NCI-H187 (cell line): ENCODE data around the gene APOC1.
"Not testable (repeated sequence)": the region's sequence is repeated elsewhere in the genome, so short reads cannot be mapped to it uniquely, and the experiment has no call there.

Experiments
- DNase-seq, 2 experiments: peaks; one replicate each; lab custom pipeline; 2025; lab: John Stamatoyannopoulos, UW

The APOC1 gene

DNA sequence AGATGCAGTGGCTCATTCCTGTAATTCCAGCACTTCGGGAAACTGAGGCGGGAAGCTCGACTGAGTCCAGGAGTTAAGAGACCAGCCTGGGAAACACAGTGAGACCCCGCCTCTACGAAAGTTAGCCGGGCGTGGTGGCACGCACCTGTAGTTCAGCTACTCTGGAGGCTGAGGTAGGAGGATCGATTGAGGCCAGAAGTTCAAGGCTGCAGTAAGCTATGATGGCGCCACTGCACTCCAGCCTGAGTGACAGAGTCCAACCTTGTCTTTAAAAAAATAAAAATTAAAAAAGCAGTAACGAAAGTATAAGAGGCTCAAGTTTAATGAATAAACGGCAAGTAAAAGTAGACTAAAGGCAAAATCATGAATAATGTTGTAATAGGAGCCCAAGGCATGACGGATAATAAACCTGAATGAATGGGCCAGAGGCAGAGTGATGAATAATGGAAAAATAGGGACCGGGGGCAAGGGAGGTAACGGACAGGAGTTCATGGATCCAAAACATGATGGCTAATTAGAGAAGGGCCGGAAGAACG, 24.5 kb upstream of the APOC1 start:
- no peak for DNase-seq

DNA sequence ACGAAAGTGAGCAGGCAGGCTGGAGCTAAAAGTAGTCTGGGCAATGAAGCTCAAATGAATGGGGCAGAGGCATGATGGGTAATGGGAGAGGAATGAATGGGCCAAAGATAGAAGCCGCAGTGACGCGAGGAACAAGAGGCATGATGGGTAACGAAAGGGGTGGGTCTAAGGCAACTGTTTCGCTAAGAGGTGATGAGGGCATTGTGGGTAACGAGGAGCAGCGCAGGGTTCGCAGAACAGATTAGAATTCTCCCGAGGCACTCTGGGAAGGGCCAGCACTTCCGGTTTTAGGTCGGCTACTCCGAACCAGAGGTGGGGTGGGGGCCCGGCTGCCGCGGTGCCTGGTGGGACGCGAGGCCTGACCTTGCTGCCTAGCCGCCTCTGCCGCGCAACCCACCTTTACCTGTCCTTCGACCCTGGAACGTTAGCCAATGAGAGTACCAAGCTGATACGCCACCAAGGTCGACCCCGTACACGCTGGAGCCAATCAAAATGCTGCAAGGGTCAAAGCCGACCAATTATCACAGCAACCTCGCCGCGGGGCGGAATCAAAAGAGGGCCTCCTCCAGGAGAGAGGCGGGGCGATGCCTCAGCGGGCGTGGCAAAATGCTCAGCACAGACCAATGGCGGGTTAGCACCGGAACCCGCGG, 23.9 kb upstream of the APOC1 start:
- peak; percentile 99 to 100 for DNase-seq

DNA sequence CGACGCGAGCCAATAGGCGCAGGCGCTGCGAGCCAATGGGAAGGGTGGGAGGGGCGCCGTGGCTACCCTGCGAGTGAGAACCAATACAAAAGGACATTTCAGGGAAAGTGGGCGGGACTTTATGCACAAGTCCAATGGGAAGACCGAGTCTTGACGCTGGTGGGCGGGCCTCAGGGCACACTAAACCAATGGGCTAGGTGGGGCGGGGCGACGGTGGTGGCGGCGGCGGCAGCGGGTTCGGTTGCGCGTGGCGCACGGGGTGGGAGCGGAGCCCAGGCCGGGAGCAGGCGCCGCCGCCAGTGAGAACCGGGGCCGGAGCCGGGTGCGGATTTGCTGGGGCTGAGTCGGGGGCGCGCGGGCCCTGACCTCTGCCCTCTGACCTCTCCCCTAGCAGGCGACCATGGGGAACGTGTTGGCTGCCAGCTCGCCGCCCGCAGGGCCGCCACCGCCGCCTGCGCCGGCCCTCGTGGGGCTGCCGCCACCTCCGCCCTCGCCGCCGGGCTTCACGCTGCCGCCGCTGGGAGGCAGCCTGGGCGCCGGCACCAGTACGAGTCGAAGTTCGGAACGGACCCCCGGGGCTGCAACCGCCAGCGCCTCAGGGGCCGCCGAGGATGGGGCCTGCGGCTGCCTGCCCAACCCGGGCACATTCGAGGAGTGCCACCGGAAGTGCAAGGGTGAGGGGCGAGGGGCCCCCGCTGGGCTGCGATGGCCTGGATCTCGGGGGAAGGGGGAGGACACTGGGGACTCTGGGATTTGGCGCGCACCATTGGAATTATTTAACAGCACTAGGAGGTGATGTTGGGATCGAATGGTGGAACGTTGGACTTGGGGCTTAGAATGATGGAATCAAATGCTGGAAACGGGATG, 23.2 kb upstream of the APOC1 start, which contains the start of gene TOMM40:
TOMM40 (plus strand) TSS at position 239 of the 867 bp plus-strand sequence; CDS start at position 401, 162 bp downstream.
- peak in 1 of 2 experiments; percentile 100 for DNase-seq

DNA sequence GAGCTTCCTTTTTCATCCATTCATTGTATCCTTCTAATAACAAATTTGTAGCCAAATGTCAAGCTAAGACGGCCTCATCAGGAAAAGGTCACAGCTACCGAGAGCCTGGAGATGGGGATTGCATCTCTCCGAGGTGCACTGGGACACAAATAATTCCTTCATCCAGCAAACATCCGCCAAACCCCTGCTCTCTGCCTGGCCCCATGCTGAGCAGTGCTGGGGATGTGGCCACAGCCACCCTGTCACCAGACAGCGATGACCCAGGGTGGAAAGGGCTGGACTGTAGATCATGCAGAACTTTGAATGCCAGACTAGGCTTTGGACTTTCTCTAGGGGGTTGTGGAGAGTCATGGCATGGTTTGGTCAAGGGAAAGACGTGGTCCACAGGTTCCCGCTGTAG, 21.5 kb upstream of the APOC1 start:
- no peak for DNase-seq

DNA sequence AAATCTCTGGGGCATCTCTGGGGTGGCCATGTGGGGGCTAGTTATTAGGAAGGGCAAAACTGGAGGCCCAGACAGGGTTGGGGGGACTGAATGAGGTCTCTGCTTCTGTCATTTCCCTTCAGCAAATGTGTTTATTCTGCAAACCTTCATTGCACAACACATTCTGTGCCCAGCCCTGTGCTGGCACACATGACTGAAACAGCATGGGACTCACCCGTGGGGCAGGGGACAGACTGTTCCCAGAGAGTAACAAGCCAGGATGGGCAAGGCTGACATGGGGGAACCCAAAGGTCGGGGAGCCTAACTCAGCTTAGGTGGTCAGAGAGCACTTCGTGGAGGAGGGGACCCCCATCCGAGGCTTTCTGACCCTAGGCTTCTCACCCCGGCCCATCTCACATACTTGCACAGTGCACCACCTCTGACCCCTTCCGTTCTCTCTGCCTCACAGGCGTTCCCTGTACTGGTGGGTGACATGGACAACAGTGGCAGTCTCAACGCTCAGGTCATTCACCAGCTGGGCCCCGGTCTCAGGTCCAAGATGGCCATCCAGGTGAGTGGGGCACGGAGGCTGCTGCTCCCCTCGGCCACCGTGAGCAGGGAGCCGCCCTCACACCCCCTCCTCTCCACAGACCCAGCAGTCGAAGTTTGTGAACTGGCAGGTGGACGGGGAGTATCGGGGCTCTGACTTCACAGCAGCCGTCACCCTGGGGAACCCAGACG, 20.9 kb upstream of the APOC1 start:
- DNase-seq = no peak

DNA sequence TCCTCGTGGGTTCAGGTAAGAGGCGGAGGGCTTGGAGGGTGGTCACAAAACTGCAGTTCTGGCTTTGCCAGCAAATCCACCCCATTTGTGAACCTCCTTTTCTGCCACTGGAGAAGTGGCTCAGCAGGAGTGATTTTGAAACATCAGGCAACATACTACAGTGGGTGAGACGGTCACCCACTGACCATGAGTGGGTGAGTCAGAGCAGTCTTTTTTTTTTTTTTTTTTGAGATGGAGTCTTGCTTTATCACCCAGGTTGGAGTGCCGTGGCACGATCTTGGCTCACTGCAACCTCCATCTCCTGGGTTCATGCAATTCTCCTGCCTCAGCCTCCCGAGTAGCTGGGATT, 20.4 kb upstream of the APOC1 start:
- no peak for DNase-seq

DNA sequence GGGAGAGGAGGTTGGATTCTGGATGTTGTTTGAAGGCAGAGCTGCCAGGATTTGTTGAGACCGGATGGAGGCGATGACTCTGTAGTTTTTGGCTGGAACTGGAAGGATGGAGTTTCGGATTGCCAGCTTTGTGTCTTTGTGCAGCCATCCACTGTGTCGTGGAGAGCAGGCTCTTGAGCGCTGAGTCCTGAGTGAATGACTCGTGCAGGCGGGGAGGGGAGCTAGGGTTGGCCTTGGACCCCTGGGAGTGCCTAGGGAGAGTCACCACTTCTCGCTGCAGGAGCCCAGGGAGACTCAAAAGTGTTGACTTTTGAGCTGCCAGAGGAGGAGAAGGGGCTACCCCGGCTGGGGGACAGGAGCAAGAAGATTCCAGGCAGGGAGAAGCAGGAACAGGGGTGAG, 19.5 kb upstream of the APOC1 start:
- no peak for DNase-seq

DNA sequence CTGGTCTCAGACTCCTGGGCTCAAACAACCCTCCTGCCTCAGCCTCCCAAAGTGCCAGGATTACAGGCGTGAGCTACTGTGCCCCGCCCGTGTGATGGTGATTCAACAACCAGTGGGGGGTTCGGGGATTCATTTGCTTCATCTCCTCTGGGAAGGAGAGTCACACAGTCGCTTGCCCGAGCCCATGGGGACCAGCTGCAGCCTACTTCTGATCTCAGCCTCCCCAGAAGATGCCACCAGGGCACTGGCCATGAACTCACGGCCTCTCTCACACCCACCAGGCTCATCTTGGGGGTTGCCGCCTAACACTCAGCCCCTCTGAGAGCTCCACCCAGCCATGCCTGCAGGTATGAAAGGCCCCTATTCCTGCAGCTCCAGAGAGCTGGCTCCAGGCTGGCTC, 16.6 kb upstream of the APOC1 start:
- DNase-seq = no peak

DNA sequence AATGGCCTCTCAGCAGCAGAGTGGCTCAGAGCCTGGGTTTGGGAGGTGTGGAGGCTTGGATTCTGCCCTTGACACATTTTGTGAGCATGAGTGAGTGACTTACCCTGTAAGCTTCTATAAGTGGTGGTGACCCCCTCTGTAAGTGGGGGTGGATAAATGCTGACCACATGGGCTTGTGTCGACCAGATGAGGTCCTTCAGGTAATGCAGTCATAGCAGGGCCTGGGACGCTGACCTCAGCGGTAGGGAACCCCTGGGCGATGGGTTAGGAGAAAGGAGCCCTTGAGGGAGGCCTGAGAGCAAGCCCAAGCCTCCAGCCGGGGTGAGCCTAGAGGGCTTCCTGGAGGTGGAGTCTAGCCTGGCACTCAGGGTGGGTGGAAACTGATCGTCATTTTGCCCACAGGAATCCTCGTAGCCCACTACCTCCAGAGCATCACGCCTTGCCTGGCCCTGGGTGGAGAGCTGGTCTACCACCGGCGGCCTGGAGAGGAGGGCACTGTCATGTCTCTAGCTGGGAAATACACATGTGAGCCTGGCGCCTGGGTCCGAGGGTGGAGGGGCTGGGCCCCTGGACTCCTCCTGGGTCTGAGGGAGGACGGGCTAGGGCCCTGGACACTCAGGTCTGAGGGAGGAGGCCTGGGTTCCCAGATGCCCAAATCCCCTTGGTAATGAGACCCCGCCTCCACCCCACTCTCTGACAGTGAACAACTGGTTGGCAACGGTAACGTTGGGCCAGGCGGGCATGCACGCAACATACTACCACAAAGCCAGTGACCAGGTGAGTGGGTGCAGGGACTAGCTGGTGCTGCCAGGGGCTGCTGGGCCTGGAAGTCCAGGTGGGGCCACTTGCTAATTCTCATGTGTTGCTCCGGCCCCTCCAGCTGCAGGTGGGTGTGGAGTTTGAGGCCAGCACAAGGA, 13.8 kb upstream of the APOC1 start:
- DNase-seq = no peak

DNA sequence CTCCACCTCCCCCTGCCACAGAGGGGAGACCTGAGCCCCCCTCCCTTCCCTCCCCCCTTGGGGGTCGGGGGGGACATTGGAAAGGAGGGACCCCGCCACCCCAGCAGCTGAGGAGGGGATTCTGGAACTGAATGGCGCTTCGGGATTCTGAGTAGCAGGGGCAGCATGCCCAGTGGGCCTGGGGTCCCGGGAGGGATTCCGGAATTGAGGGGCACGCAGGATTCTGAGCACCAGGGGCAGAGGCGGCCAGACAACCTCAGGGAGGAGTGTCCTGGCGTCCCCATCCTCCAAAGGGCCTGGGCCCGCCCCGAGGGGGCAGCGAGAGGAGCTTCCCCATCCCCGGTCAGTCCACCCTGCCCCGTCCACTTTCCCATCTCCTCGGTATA, 11.2 kb upstream of the APOC1 start:
- no peak for DNase-seq

DNA sequence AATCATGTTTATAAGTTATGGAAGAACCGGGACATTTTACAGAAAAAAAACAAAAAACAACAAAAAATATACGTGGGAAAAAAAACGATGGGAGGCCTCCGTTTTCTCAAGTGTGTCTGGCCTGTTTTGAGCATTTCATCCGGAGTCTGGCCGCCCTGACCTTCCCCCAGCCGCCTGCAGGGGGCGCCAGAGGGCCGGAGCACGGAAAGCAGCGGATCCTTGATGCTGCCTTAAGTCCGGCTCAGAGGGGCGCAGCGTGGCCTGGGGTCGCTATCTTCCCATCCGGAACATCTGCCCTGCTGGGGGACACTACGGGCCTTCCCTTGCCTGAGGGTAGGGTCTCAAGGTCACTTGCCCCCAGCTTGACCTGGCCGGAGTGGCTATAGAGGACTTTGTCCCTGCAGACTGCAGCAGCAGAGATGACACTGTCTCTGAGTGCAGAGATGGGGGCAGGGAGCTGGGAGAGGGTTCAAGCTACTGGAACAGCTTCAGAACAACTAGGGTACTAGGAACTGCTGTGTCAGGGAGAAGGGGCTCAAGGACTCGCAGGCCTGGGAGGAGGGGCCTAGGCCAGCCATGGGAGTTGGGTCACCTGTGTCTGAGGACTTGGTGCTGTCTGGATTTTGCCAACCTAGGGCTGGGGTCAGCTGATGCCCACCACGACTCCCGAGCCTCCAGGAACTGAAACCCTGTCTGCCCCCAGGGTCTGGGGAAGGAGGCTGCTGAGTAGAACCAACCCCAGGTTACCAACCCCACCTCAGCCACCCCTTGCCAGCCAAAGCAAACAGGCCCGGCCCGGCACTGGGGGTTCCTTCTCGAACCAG, 10.6 kb upstream of the APOC1 start:
- DNase-seq = peak; percentile 6 to 16

DNA sequence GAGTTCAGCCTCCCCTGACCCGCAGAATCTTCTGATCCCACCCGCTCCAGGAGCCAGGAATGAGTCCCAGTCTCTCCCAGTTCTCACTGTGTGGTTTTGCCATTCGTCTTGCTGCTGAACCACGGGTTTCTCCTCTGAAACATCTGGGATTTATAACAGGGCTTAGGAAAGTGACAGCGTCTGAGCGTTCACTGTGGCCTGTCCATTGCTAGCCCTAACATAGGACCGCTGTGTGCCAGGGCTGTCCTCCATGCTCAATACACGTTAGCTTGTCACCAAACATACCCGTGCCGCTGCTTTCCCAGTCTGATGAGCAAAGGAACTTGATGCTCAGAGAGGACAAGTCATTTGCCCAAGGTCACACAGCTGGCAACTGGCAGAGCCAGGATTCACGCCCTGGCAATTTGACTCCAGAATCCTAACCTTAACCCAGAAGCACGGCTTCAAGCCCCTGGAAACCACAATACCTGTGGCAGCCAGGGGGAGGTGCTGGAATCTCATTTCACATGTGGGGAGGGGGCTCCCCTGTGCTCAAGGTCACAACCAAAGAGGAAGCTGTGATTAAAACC, 9.9 kb upstream of the APOC1 start:
- no peak for DNase-seq

DNA sequence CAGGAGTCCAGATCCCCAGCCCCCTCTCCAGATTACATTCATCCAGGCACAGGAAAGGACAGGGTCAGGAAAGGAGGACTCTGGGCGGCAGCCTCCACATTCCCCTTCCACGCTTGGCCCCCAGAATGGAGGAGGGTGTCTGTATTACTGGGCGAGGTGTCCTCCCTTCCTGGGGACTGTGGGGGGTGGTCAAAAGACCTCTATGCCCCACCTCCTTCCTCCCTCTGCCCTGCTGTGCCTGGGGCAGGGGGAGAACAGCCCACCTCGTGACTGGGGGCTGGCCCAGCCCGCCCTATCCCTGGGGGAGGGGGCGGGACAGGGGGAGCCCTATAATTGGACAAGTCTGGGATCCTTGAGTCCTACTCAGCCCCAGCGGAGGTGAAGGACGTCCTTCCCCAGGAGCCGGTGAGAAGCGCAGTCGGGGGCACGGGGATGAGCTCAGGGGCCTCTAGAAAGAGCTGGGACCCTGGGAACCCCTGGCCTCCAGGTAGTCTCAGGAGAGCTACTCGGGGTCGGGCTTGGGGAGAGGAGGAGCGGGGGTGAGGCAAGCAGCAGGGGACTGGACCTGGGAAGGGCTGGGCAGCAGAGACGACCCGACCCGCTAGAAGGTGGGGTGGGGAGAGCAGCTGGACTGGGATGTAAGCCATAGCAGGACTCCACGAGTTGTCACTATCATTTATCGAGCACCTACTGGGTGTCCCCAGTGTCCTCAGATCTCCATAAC, 8.8 kb upstream of the APOC1 start, which contains the start of gene APOE:
APOE (plus strand) TSS at position 360 of the 724 bp plus-strand sequence. CDS start 829 bp downstream, outside the sequence.
- no peak for DNase-seq

DNA sequence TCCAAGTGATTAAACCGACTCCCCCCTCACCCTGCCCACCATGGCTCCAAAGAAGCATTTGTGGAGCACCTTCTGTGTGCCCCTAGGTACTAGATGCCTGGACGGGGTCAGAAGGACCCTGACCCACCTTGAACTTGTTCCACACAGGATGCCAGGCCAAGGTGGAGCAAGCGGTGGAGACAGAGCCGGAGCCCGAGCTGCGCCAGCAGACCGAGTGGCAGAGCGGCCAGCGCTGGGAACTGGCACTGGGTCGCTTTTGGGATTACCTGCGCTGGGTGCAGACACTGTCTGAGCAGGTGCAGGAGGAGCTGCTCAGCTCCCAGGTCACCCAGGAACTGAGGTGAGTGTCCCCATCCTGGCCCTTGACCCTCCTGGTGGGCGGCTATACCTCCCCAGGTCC, 6.8 kb upstream of the APOC1 start:
- no peak for DNase-seq

DNA sequence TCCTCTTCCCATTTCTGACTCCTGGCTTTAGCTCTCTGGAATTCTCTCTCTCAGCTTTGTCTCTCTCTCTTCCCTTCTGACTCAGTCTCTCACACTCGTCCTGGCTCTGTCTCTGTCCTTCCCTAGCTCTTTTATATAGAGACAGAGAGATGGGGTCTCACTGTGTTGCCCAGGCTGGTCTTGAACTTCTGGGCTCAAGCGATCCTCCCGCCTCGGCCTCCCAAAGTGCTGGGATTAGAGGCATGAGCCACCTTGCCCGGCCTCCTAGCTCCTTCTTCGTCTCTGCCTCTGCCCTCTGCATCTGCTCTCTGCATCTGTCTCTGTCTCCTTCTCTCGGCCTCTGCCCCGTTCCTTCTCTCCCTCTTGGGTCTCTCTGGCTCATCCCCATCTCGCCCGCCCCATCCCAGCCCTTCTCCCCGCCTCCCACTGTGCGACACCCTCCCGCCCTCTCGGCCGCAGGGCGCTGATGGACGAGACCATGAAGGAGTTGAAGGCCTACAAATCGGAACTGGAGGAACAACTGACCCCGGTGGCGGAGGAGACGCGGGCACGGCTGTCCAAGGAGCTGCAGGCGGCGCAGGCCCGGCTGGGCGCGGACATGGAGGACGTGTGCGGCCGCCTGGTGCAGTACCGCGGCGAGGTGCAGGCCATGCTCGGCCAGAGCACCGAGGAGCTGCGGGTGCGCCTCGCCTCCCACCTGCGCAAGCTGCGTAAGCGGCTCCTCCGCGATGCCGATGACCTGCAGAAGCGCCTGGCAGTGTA, 6.2 kb upstream of the APOC1 start:
- no peak for DNase-seq

DNA sequence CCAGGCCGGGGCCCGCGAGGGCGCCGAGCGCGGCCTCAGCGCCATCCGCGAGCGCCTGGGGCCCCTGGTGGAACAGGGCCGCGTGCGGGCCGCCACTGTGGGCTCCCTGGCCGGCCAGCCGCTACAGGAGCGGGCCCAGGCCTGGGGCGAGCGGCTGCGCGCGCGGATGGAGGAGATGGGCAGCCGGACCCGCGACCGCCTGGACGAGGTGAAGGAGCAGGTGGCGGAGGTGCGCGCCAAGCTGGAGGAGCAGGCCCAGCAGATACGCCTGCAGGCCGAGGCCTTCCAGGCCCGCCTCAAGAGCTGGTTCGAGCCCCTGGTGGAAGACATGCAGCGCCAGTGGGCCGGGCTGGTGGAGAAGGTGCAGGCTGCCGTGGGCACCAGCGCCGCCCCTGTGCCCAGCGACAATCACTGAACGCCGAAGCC, 5.6 kb upstream of the APOC1 start:
- no peak for DNase-seq

DNA sequence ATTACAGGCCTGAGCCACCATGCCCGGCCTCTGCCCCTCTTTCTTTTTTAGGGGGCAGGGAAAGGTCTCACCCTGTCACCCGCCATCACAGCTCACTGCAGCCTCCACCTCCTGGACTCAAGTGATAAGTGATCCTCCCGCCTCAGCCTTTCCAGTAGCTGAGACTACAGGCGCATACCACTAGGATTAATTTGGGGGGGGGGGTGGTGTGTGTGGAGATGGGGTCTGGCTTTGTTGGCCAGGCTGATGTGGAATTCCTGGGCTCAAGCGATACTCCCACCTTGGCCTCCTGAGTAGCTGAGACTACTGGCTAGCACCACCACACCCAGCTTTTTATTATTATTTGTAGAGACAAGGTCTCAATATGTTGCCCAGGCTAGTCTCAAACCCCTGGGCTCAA, 4.6 kb upstream of the APOC1 start:
- no peak for DNase-seq

DNA sequence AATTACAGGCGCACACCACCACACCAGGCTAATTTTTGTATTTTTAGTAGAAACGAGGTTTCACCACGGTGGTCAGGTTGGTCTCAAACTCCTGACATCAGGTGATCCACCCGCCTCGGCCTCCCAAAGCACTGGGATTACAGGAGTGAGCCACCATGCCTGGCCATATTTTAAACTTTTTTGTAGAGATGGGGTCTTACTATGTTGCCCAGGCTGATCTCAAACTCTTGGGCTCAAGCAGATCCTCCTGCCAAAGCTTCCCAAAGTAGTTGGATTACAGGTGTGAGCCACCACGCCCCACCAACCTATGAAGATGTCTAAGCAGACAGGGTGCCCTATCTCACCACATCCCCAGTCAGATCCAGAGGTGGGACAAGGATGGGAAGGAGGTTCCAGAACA, 2.5 kb upstream of the APOC1 start:
- not testable (repeated sequence) for DNase-seq

DNA sequence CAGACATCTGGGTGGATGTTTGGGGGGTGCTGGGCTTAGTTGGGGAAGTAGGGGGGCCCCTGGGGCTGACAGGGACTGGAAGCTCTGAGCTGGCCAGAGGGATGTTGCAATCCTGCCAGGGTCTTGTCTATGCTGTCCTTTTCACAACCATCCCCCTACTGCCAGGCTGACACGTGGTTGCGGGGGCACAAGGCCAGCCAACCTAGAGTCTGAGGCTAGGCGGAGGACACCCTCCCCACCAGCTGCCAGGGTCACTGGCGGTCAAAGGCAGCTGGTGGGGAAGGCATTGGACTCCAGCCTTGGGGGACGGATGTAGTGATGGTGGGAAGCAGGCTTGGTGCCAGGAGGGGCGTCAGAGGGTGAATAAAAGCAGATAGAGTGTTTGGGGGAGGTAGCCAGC, 1.6 kb upstream of the APOC1 start:
- DNase-seq = no peak
